HG03060 (cell line): ENCODE data around the gene XIST.
"Not testable (repeated sequence)": the region's sequence is repeated elsewhere in the genome, so short reads cannot be mapped to it uniquely, and the experiment has no call there.

Experiments used
- ATAC-seq: cut with Tn5 transposase; IDR thresholded peaks from one replicate; pipeline ENCODE4 v1.9.1; 2021; ENCODE audit warnings: low read depth, moderate number of reproducible peaks; ENCODE audit not compliant: unreplicated experiment

The XIST gene

DNA sequence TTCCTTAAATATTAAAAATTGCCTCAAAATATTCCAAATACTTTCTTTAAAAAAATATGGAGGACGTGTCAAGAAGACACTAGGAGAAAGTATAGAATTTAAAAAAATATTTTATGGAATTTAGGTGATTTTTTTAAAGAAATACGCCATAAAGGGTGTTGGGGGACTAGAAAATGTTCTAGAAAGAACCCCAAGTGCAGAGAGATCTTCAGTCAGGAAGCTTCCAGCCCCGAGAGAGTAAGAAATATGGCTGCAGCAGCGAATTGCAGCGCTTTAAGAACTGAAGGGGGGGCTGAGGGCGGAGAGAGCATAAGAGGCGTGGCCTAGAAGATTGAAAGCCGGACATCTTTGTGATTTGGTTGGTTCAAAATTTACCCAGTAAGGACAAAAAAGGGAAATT is at the start of gene XIST:
Gene XIST (minus strand): TSS at position 248 of the 400 bp plus-strand sequence.
- no peak for ATAC-seq

GRCh38 chrX:73898315-73898714 is 45.8 kb upstream of the XIST start:
- ATAC-seq: not testable (repeated sequence)

GRCh38 chrX:73892515-73893090 is 40.1 kb upstream of the XIST start:
- ATAC-seq: not testable (repeated sequence)

GRCh38 chrX:73882260-73882659 is 29.7 kb upstream of the XIST start:
- ATAC-seq: not testable (repeated sequence)

- ATAC-seq: no peak
Observed at GRCh38 chrX:73877687-73878086, 25.2 kb upstream of the XIST start.

DNA sequence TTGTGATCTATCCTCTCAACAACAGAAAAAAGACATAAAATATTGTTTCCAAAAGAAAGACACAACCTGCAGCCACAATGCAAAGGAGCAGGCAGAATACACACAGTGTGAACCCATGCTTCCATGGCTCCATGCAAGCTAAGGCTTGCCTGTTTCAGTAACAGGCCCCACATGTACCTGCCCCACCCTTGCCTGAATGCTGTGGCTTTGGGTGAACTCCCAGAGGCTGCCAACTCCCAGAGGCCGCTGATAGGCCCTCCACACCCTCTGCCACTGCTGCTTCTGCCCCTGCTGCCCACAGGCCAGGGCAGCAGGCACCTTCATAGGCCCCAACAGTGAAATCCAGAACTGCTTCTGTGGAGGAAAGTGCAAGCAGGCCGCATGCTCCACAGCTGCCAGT is 24.4 kb upstream of the XIST start:
- no peak for ATAC-seq

- no peak for ATAC-seq
Observed at GRCh38 chrX:73868916-73869315, 16.4 kb upstream of the XIST start.

DNA sequence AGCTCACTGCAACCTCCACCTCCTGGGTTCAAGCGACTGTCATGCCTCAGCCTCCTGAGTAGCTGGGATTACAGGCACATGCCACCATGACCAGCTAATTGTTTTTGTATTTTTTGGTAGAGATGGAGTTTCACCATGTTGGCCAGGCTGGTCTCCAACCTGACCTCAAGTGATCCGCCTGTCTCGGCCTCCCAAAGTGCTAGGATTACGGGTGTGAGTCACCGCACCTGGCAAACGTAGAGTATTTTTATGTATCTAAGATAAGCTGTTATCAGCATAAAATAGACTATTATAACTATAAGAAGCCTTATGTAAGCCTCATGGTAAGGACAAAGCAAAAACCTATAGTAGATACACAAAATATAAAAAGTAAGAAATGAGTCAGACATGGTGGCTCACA is 14.6 kb upstream of the XIST start:
- ATAC-seq: no peak

- ATAC-seq: no peak
Observed at GRCh38 chrX:73863852-73864251, 11.3 kb upstream of the XIST start.

DNA sequence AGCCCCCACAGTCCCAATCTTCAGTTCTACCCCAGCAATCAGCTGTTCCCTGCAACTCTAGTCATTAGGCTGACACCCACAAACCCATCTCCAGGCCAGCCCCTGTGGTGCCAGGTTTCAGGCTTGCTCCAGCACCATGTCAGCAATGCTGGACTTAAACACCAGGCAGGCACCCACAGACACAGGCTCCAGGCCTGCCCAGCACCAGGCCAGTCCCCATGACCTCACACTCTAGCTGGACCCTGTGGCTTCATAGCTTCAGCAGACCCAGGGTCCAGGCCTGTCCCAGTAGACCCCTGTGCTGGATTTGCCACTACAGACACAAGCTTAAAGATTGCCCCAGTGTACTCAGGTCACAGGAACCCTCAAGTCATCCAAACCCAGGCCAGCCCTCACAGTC is 10.8 kb upstream of the XIST start:
- ATAC-seq: no peak

DNA sequence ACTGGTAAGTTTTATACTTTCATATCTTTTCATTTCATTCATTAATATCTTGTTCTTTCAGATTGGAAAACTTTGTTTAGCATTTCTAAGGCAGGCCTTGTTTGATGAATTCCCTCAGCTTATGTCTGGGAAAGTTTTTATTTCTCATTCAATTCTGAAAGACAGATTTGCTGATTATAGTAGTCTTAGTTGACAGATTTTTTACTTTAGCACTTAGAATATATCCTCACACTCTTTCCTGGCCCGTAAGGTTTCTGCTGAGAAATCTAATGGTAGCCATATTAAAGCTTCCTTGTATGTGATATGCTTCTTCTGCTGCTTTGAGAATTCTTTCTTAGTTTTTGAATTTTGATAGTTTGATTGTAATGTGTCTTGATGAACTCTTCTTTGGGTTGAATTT is 7.1 kb upstream of the XIST start:
- no peak for ATAC-seq

- no peak for ATAC-seq
Observed at GRCh38 chrX:73855546-73855945, 3.0 kb upstream of the XIST start.

- no peak for ATAC-seq
Observed at GRCh38 chrX:73852022-73852421, 492 bp downstream of the XIST start.

DNA sequence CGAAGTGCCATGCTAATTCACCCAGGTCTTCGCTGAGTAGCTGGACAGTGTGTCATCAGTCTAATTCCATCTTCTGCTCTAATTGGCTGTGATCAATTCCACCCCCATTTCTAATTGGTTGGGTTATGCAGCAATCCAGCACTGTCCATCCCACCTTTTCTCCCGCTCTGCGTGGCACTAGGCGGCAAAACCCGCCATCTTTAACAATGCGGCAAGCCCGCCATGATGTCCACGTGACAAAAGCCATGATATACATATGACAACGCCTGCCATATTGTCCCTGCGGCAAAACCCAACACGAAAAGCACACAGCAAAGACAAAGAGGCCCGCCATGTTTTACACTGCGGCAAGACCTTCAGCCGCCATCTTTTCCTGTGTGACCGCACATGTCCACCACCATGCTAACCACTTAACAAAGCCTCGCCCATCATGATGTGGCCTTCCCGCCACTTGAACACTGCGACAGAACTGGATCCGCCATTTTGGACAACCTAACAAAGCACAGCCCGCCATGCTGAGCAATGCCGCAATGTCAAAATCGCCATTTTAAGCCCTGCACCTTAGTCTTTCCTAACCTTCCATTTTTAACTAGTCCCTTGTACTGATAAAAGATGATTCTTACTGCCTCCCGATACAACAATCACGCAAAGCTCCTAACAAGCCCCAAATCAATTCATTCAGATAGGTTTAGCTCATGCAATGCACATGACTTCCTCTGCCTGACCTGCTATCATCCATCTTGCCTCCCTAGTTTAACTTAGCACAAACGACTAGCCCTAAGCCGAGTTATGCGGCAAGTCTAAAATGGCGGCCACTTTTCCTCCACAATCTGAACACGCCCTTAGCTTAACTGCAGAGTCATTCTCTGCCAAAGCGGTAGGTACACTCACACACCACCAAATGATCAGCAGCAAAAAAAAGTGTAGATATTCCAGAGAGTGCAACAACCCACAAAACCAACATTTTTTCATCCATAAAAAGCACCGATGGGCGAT is 1.2 kb downstream of the XIST start:
- no peak for ATAC-seq

DNA sequence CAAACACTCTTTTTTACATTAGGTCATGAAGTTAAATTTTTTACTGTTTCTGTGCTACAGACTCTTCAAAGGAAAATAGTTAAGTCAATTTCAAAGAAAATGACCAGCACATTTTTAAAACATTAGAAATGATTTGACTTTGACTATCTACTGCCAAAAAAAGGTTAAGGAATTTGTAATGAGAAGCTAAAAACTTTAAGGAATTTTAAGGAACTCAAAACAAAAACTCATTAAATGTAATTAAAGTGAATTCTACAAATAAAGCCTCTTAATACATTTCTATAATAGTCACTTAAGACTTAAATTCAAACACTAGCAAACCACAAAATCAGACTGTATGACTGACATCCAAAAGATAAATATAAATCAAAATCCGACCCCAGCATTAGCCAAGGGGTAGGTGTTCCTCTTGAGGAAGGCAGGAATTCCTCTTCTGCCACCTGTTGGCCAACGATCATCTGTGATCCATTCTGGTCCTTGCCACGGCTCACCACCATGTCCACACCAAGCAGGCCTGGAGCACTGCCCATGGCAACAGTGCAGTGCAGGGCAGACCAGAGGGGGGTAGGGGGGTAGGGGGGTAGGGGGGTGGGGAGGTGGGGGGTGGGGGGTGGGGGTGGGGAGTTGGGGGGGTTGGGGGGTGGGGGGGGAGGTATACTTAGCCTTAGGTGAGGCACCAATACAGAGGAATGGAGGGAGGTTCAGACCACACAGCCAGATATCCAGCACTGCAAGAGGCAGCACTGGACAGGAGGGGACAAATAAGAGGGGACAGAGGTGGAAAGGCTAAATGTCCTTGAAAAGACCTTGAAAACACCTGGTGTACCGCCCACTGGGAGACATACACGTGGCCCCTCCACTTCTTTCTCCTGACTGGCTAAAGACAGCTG is 2.1 kb downstream of the XIST start:
- ATAC-seq: no peak

DNA sequence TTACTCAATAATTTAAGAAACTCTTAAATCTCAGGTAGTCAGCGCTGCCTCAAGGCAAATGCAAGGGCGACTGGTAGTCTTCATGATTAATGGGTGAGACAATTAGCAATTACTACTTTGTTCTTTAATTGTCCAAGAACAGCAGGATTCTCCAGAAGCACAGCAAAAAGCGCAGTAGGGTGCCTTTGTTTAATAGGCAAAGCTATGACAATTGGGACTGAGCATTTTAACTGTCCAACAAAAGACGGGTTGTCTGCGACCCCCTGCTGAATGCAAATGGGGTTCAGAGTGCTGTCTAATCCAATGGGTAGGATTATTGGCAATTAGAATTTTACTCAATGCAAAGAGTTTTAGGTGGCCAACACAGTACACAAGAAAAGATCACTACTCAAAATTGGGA is 3.4 kb downstream of the XIST start:
- ATAC-seq: no peak

GRCh38 chrX:73847991-73848390 is 4.5 kb downstream of the XIST start:
- ATAC-seq: no peak

- ATAC-seq: no peak
Observed at GRCh38 chrX:73847100-73847499, 5.4 kb downstream of the XIST start.

DNA sequence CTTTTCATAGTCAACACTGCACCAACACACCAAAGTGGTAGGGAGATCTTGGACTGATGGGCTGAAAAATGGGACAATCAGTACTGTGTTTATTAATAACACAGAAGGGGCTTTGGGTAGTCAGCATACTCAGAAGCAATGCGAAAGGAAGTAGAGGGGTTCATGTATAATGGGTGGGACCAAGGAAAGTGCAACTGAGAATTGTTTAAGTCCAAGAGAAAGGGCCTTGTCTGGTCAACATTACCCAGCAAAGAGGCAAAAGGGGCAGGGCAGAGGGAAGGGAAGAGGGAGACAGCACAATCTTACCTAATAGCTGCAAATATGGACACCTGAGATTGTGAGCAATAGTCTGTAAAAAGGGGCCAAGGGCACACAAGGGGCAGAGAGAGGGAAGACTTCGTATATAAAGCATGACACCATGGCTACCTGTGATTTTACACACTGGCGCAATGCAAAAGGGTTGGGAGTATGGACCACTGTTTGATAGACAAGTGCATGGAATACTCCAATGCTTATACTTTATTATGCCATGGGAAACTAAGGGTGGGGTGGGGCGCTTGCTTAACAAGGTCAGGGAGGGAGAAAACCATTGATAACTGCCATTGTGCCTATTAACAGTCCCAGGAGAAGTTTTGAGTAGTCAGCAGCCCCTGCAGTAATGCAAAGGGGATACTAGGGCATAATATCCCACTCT is 9.8 kb downstream of the XIST start:
- no peak for ATAC-seq

DNA sequence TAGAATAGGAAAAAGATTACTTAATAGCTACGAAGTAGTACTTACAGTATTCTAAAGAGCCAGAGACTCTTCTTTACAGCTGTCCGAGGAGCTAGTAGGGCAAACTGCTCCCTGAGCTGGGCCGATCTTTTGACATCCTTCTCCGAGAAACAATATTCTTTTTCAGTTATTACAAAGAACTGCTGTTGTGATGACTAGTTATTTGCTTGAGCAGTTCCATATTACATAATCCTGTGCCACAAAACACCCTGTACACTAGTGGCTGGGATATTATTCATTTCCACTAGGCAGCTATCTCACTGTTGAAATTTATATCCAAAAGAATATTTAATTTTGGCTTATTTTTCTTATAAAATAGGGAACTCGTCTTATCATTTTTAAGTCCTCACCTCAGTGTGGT is 11.2 kb downstream of the XIST start:
- ATAC-seq: no peak
